HepG2 (cell line): Measurements from ENCODE around the gene SYNGAP1. TPM values are rescaled to one million over a fixed set of nuclear protein-coding genes. Genes with fewer than 3 reads are reported as not detected.
A peak's percentile ranks its signal among the peaks of the same experiment; 100 is the strongest.

Experiments used
- MBNL3 ChIP-seq: fragments of 250-450 bp; sonication (Bioruptor Pico); conservative IDR thresholded peaks from 2 replicates; pipeline ENCODE4 v1.8.0; 2022; ENCODE audit warnings: mild to moderate bottlenecking, inconsistent platforms
- polyA plus RNA-seq, 8 experiments: library from polyadenylated mRNA; depleted of rRNA in 3 of 8; stranded (reverse) in 7 of 8; unstranded in 1 of 8; fragments of >200 nt; fragmentation: Illumina TruSeq in 4 of 8; extraction: Trizol in 4 of 8; gene quantifications; 2 replicates each; pipeline versions ENCODE4 v1.2.1 to v1.2.3, GENCODE V29; 2011 to 2016; ENCODE audit warnings: low read depth in 4 of 8, missing spikeins in 1 of 8, mixed read lengths in 1 of 8; ENCODE audit not compliant: insufficient read depth in 1 of 8
- total RNA-seq, 5 experiments: library from RNA; depleted of rRNA; stranded (reverse); fragments of >200 nt; fragmentation: Illumina TruSeq; extraction: Trizol; gene quantifications; 2 replicates each; pipeline ENCODE4 v1.2.3, GENCODE V29; 2016; ENCODE audit warnings: low read depth in 1 of 5
- TF ChIP-seq, protein P1 (sequence below): sonication (generic); formaldehyde crosslinking; IDR thresholded peaks from 2 replicates; pipeline ENCODE4 v1.8.1; 2023; ENCODE audit warnings: mild to moderate bottlenecking, moderate library complexity, missing genetic modification reagents
- TF ChIP-seq, protein P2 (sequence below): sonication (generic); formaldehyde crosslinking; conservative IDR thresholded peaks from 2 replicates; pipeline ENCODE4 v1.8.0; 2022; ENCODE audit warnings: mild to moderate bottlenecking, moderate library complexity, missing genetic modification reagents
- TF ChIP-seq, protein P3 (sequence below): IDR thresholded peaks from 2 replicates; pipeline ENCODE4 v1.6.1; 2016; ENCODE audit warnings: low read depth, missing genetic modification reagents, missing compliant biosample characterization
- TF ChIP-seq, protein P4 (sequence below): sonication (generic); formaldehyde crosslinking; conservative IDR thresholded peaks from 2 replicates; pipeline ENCODE4 v1.4.0; 2020; ENCODE audit warnings: mild to moderate bottlenecking, missing genetic modification reagents, moderate library complexity

Gene SYNGAP1
- total and polyA plus RNA-seq, 2 of the 13 experiments (the other 11 are each of a cell fraction or from before 2014, with no cell fraction given): 0.75 to 1.1 TPM

DNA sequence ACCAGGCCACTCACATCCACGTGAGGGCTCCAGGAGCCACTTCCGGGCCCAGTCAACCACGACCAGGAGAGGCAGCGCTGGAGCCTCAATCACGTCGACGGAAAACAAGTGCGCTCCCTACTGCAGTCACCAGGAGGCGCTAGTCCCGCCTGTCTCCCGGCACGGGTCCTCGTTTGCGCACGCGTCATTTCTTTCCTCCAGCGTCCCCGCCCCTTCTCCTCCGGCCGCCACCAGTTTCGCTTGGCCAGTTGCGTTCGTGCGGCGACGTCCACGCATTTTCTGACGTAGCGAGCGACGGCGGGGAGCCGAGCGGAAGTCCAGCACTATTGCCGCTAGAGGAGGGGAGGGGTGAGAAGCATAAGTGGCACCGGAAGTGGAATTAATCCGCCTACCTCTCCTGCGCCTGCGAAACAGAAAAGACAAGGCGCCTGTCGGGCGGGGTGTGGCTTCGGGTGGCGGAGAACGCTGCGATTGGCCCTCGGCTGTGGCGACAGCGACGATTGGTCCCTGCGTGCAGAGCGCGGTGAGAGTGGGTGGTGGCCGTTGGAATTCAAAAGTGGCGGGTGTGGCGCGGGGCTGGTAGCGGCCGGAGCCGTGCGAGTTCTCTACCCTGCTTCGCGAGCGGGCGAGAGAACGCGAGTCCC lies 28.5 kb upstream of the SYNGAP1 start, which contains the start of gene KIFC1 (continued):
- TF ChIP-seq, protein P1, sequence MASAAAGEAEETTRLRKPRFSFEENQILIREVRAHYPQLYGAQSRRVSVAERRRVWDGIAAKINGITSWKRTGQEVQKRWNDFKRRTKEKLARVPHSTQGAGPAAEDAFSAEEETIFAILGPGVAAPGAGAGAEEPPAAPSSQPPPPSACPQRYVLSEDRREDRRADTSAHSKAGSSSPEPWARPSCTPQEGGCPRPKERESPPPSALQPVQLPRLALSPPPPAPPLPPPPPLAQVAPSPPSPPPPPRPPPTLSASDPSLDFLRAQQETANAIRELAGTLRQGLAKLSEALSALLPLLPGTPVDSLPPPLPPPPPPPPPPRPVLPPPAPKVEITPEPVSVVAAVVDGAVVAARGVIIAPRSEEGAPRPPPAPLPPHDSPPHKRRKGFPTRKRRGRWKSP (CRISPR knock-in tag): peak; percentile 81
- TF ChIP-seq, protein P2, sequence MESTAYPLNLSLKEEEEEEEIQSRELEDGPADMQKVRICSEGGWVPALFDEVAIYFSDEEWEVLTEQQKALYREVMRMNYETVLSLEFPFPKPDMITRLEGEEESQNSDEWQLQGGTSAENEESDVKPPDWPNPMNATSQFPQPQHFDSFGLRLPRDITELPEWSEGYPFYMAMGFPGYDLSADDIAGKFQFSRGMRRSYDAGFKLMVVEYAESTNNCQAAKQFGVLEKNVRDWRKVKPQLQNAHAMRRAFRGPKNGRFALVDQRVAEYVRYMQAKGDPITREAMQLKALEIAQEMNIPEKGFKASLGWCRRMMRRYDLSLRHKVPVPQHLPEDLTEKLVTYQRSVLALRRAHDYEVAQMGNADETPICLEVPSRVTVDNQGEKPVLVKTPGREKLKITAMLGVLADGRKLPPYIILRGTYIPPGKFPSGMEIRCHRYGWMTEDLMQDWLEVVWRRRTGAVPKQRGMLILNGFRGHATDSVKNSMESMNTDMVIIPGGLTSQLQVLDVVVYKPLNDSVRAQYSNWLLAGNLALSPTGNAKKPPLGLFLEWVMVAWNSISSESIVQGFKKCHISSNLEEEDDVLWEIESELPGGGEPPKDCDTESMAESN (CRISPR knock-in tag): peak; percentile 98
- no peak for TF ChIP-seq MBNL3
- TF ChIP-seq, protein P3, sequence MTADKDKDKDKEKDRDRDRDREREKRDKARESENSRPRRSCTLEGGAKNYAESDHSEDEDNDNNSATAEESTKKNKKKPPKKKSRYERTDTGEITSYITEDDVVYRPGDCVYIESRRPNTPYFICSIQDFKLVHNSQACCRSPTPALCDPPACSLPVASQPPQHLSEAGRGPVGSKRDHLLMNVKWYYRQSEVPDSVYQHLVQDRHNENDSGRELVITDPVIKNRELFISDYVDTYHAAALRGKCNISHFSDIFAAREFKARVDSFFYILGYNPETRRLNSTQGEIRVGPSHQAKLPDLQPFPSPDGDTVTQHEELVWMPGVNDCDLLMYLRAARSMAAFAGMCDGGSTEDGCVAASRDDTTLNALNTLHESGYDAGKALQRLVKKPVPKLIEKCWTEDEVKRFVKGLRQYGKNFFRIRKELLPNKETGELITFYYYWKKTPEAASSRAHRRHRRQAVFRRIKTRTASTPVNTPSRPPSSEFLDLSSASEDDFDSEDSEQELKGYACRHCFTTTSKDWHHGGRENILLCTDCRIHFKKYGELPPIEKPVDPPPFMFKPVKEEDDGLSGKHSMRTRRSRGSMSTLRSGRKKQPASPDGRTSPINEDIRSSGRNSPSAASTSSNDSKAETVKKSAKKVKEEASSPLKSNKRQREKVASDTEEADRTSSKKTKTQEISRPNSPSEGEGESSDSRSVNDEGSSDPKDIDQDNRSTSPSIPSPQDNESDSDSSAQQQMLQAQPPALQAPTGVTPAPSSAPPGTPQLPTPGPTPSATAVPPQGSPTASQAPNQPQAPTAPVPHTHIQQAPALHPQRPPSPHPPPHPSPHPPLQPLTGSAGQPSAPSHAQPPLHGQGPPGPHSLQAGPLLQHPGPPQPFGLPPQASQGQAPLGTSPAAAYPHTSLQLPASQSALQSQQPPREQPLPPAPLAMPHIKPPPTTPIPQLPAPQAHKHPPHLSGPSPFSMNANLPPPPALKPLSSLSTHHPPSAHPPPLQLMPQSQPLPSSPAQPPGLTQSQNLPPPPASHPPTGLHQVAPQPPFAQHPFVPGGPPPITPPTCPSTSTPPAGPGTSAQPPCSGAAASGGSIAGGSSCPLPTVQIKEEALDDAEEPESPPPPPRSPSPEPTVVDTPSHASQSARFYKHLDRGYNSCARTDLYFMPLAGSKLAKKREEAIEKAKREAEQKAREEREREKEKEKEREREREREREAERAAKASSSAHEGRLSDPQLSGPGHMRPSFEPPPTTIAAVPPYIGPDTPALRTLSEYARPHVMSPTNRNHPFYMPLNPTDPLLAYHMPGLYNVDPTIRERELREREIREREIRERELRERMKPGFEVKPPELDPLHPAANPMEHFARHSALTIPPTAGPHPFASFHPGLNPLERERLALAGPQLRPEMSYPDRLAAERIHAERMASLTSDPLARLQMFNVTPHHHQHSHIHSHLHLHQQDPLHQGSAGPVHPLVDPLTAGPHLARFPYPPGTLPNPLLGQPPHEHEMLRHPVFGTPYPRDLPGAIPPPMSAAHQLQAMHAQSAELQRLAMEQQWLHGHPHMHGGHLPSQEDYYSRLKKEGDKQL: 0 out of 2 replicates have a peak, but pooled peaks have one; percentile 16
- TF ChIP-seq, protein P4, sequence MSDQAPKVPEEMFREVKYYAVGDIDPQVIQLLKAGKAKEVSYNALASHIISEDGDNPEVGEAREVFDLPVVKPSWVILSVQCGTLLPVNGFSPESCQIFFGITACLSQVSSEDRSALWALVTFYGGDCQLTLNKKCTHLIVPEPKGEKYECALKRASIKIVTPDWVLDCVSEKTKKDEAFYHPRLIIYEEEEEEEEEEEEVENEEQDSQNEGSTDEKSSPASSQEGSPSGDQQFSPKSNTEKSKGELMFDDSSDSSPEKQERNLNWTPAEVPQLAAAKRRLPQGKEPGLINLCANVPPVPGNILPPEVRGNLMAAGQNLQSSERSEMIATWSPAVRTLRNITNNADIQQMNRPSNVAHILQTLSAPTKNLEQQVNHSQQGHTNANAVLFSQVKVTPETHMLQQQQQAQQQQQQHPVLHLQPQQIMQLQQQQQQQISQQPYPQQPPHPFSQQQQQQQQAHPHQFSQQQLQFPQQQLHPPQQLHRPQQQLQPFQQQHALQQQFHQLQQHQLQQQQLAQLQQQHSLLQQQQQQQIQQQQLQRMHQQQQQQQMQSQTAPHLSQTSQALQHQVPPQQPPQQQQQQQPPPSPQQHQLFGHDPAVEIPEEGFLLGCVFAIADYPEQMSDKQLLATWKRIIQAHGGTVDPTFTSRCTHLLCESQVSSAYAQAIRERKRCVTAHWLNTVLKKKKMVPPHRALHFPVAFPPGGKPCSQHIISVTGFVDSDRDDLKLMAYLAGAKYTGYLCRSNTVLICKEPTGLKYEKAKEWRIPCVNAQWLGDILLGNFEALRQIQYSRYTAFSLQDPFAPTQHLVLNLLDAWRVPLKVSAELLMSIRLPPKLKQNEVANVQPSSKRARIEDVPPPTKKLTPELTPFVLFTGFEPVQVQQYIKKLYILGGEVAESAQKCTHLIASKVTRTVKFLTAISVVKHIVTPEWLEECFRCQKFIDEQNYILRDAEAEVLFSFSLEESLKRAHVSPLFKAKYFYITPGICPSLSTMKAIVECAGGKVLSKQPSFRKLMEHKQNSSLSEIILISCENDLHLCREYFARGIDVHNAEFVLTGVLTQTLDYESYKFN (CRISPR knock-in tag): peak; percentile 77
